Activated naive CD8-positive, alpha-beta T cell (primary cell): ENCODE results near the gene PATJ.
"Not testable (repeated sequence)": the region's sequence is repeated elsewhere in the genome, so short reads cannot be mapped to it uniquely, and the experiment has no call there.

Experiments used
- H3K27ac Mint-ChIP-seq: one replicate; pipeline ENCODE4 v1.8.0; 2021; ENCODE audit warnings: mixed read lengths
- H3K27me3 Mint-ChIP-seq: one replicate; pipeline ENCODE4 v1.8.0; 2021; ENCODE audit warnings: mixed read lengths
- H3K36me3 Mint-ChIP-seq: one replicate; pipeline ENCODE4 v1.8.0; 2021; ENCODE audit warnings: mixed read lengths
- H3K4me1 Mint-ChIP-seq: one replicate; pipeline ENCODE4 v1.8.0; 2021; ENCODE audit warnings: low read depth, mixed read lengths
- H3K4me3 Mint-ChIP-seq: one replicate; pipeline ENCODE4 v1.8.0; 2021; ENCODE audit warnings: mild to moderate bottlenecking, mixed read lengths
- H3K9me3 Mint-ChIP-seq: one replicate; pipeline ENCODE4 v1.8.0; 2021; ENCODE audit warnings: low read depth, mixed read lengths

Gene PATJ

DNA sequence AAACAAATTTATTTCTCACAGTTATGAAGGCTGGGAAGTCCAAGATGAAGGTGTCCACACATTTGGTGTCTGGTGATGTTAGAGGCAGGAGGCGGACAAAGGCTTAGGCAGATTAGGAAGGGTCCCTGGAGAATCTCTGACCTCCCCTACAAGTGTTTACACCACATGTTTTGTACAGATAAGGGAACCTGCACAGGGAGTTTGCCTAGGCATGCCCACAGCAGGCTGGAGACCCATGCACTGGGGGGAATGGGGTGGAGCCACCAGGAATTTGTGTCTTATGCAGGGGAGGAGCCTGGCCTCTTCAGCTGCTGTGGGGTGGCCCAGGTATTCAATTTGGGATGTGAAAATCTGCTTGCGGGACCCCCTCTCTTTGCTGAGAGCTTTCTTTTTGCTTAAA lies 131.3 kb downstream of the PATJ start:
- H3K36me3 Mint-ChIP-seq: peaks cover 23% of the 10 kb centered on the region
- no peak overlapping the region for H3K4me3 Mint-ChIP-seq
- H3K9me3 Mint-ChIP-seq: no peaks in the 10 kb centered on the region
- H3K27ac Mint-ChIP-seq: no peak overlapping the region
- no peaks in the 10 kb centered on the region for H3K27me3 Mint-ChIP-seq
- H3K4me1 Mint-ChIP-seq: no peaks in the 10 kb centered on the region

DNA sequence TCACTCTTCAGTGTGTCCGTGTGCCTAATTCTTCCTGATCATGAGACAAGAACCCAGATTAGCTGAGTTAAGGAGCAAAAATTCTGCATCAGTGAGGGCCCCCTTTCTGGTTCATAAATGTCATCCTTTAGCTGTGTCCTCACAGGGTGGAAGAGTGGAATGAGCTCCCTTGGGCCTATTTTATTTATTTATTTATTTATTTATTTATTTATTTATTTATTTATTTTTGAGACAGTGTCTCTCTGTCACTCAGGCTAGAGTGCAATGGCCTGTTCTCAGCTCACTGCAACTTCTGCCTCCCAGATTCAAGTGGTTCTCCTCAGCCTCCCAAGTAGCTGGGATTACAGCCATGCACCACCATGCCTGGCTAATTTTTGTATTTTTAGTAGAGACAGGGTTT lies 131.7 kb downstream of the PATJ start:
- H3K9me3 Mint-ChIP-seq: no peaks in the 10 kb centered on the region
- no peaks in the 10 kb centered on the region for H3K4me1 Mint-ChIP-seq
- H3K36me3 Mint-ChIP-seq: peaks cover 23% of the 10 kb centered on the region
- H3K27me3 Mint-ChIP-seq: no peaks in the 10 kb centered on the region
- H3K4me3 Mint-ChIP-seq: no peak overlapping the region
- H3K27ac Mint-ChIP-seq: no peak overlapping the region

DNA sequence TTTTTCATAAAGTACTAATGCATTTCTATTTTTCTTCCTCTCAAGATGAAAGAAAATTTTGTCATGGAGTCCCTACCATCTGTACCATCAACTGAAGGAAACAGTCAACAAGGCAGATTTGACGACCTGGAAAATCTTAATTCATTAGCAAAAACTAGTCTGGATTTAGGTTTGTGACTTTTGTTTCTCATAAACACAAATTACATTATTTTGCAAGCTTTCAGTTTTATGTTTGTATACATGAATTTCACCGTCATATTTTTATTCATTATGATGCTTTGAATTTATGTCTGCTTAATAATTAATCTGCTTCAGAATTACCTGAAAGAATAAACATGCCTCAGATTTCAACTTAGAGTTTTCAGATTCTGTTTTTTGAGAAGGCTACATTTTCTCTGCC lies 132.9 kb downstream of the PATJ start:
- Mint-ChIP-seq H3K36me3 (peaks cover 26% of the 10 kb centered on the region), H3K27me3 (no peaks in the 10 kb centered on the region), H3K4me1 (no peaks in the 10 kb centered on the region), H3K27ac (no peak overlapping the region), H3K9me3 (no peaks in the 10 kb centered on the region), H3K4me3 (no peak overlapping the region)

DNA sequence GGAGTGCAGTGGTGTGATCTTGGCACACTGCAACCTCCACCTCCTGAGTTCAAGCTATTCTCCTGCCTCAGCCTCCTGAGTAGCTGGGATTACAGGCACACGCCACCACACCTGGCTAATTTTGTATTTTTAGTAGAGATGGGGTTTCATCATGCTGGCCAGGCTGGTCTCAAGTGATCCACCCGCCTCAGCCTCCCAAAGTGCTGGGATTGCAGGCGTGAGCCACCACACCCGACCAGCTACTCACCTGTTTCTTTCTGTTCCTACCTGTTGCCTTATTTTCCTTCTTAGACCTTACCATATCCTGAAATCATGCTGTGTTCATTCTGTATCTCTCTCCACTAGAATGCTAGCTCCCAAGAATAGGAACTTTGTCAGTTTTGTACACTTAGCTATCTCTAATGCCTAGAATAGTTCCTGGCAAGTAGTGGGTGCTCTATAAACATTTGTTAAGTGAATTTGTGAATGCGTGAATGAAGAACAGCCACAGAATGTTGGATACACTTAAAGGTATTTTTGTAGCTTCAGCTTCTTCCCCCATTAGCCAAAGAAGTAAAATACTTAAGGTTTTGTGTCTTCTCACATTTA lies 137.7 kb downstream of the PATJ start:
- not testable (repeated sequence) for H3K4me1 Mint-ChIP-seq, H3K27ac Mint-ChIP-seq, H3K9me3 Mint-ChIP-seq, H3K27me3 Mint-ChIP-seq, H3K4me3 Mint-ChIP-seq
- H3K36me3 Mint-ChIP-seq: peaks cover 34% of the 10 kb centered on the region

DNA sequence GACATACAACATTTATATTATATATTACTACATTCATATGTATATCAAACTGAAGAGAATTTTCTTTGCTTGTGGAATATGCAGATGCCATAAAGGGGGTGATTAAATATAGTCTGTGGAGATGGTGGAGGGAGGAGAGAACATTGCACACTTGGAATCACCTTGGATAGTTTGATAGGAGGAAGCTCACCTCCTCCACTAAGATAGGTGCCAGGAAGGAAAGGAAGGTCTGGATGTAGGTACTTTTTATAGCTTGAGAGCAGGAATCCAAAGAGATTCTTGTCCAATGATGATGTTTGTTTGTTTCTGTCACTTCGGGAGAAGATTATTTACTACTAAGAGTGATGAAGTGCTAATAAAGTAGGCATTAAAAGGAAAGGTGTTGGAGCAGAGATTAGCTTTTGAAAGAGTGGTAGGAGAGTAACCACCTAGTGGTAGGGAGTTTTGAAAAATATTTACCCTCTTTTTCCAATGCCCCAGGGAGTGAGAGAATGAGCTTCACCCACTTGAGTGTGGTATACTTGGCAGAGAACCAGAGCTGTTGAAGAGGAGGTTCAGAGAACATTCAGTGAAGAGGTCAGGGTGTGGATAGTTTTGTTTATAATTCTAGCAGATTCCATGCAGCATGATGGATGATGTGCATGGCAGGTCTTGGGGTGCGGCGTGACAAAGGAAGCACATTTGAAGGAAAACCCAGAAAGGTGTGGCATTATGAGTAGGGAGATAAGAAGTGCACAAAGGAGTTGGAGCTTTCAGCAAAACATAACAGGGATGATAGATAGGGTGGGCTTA lies 145.0 kb downstream of the PATJ start:
- Mint-ChIP-seq H3K36me3 (peaks cover 32% of the 10 kb centered on the region), H3K27ac (no peak overlapping the region), H3K4me3 (no peak overlapping the region), H3K4me1 (no peaks in the 10 kb centered on the region), H3K9me3 (peaks cover 6% of the 10 kb centered on the region), H3K27me3 (no peaks in the 10 kb centered on the region)

DNA sequence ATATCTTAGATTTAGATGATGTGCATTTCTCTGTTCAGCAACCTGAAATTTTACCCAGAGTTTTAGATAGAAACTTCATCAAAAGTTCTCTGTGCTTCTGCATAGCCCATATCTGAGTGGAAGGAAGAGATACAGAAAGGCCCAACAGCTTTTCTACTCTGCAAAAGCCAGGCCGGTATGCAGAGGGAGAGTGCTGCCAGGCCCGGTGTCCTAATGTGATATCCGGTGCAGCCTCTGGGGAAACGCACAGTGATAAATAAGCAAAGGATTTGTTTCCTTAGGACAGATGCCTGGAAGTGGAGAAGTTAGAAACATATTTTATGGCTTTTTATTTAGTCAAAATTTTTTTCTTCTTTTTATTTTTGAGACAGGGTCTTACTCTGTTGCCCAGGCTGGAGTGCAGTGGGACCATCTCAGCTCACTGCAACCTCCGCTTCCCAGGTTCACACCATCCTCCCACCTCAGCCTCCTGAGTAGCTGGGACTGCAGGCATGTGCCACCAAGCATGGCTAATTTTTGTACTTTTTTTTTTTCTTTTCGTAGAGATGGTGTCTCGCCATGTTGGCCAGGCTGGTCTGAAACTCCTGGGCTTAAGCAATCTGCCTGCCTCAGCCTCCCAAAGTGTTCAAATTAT lies 145.8 kb downstream of the PATJ start:
- Mint-ChIP-seq H3K9me3 (peaks cover 6% of the 10 kb centered on the region), H3K4me1 (no peaks in the 10 kb centered on the region), H3K27me3 (no peaks in the 10 kb centered on the region), H3K27ac (no peak overlapping the region), H3K36me3 (peaks cover 27% of the 10 kb centered on the region), H3K4me3 (no peak overlapping the region)

DNA sequence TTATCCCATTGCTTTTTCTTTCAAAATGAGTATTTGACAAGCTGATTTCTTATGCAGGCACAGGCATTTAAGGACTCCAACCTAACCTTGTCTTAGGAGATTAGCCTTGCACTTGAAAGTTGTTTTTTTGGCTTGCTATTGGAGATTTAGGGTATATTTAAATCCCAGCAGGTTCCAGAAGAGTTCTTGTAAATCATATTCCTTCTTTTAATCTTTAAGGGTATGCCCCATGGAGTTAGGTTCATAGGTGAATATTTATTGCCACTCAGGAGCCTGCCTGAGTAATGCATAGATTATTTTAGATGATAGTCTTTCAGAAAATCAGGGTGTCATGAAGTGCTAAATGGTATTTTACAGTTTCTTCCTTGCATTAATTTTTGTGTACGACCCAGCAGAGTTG lies 146.5 kb downstream of the PATJ start:
- Mint-ChIP-seq H3K27me3 (no peaks in the 10 kb centered on the region), H3K4me3 (no peak overlapping the region), H3K36me3 (peaks cover 27% of the 10 kb centered on the region), H3K4me1 (no peaks in the 10 kb centered on the region), H3K27ac (no peak overlapping the region), H3K9me3 (peaks cover 6% of the 10 kb centered on the region)

DNA sequence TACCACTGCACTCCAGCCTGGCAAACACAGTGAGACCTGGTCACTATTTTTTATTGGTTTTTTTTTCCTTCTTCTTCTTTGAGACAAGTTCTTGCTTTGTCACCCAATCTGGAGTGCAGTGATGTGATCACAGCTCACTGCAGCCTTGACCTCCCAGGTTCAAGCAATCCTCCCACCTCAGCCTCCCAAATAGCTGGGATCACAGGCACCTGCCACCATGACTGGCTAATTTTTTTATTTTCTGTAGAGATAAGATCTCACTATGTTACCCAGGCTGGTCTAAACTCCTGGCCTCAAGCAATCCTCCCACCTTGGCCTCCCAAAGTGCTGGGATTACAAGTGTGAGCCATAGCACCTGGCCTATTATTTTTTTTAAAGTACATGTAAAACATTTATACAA lies 148.2 kb downstream of the PATJ start:
- peaks cover 29% of the 10 kb centered on the region for H3K36me3 Mint-ChIP-seq
- not testable (repeated sequence) for H3K27me3 Mint-ChIP-seq, H3K27ac Mint-ChIP-seq, H3K4me3 Mint-ChIP-seq, H3K9me3 Mint-ChIP-seq, H3K4me1 Mint-ChIP-seq

DNA sequence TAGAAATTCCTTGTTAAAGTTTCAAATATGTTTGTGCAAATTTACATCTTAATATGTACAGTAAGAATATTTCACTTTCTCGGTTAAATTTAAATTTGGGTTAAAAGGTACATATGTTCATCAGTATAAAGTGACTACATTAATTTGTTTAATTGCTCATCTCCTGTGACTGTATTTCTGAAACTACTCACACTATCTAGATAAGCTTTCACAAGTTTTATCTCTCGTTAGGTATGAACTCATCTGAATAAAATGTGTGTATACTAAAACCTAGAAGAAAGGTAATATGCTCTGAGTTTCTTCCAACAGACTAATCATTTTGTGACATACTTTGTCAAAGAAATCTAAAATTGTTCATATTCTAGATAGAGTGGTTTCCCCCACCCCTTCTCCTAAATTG lies 150.7 kb downstream of the PATJ start:
- Mint-ChIP-seq H3K4me3 (no peak overlapping the region), H3K27me3 (no peaks in the 10 kb centered on the region), H3K4me1 (no peaks in the 10 kb centered on the region), H3K36me3 (peaks cover 25% of the 10 kb centered on the region), H3K27ac (no peak overlapping the region), H3K9me3 (no peaks in the 10 kb centered on the region)

DNA sequence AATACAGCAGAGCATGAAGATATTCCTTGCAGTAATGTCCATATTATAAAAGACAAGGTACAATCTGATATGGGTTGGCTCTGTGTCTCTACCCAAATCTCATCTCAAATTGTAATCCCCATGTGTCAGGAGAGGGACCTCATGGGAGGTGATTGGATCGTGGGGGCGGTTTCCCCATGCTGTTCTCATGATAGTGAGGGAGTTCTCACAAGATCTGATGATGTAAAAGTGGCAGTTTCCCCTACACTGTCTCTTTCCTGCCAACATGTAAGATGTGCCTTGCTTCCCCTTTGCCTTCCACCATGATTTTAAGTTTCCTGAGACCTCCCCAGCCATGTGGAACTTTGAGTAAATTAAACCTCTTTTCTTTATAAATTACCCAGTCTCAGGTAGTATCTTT lies 152.0 kb downstream of the PATJ start:
- not testable (repeated sequence) for H3K9me3 Mint-ChIP-seq, H3K27ac Mint-ChIP-seq, H3K4me1 Mint-ChIP-seq, H3K4me3 Mint-ChIP-seq, H3K27me3 Mint-ChIP-seq
- peaks cover 25% of the 10 kb centered on the region for H3K36me3 Mint-ChIP-seq

DNA sequence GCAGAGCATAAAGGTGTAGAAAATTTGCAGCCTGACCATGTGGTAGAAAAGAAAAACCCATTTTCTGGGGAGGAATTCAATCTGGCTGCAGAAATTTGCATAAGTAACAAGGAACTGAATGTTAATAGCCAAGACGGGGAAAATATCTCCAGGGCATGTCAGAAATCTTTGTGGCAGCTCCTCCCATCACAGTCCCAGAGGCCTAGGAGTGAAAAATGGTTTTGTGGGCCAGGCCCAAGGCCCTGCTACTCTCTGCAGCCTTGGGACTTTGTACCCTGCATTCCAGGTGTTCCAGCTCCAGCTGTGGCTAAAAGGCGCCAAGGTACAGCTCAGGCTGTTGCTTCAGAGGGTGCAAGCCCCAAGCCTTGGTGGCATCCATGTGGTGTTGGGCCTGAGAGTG lies 152.9 kb downstream of the PATJ start:
- Mint-ChIP-seq H3K27me3 (no peaks in the 10 kb centered on the region), H3K27ac (no peak overlapping the region), H3K9me3 (no peaks in the 10 kb centered on the region), H3K4me3 (no peak overlapping the region), H3K4me1 (no peaks in the 10 kb centered on the region), H3K36me3 (peaks cover 28% of the 10 kb centered on the region)

DNA sequence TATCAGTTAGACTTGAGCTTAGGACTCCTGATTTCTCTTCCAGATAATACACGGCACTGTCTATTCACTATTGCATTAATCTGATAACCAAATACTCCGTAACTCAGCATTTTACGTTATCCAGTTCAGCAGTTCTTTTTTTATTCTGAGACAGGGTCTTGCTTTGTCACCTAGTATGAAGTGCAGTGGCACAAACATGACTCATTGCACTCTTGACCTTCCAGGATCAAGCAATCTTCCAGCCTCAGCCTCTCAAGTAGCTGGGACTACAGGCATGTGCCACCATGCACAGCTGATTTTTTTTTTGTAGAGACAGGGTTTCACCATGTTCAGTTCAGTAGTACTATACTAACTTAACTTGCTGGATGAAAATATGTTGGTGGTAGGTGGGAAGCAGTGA lies 156.4 kb downstream of the PATJ start:
- Mint-ChIP-seq H3K27ac (no peak overlapping the region), H3K27me3 (no peaks in the 10 kb centered on the region), H3K4me1 (no peaks in the 10 kb centered on the region), H3K4me3 (no peak overlapping the region), H3K9me3 (no peaks in the 10 kb centered on the region), H3K36me3 (peaks cover 35% of the 10 kb centered on the region)

DNA sequence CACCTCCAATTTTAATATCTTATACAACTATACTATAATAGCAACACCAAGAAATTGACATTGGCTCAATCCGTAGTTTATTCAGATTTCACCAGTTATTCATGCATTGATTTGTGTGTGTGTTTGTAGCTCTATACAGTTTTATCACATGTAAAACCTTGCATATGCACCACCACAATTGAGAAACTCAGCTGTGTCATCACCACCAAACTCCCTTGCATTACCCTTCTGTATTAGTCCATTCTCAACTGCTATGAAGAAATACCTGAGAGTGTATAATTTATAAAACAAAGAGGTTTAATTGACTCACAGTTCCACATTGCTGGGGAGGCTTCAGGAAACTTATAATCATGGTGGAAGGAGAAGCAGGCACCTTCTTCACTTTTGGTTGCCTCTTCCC lies 162.1 kb downstream of the PATJ start:
- Mint-ChIP-seq H3K27me3 (no peaks in the 10 kb centered on the region), H3K9me3 (no peaks in the 10 kb centered on the region), H3K36me3 (peaks cover 27% of the 10 kb centered on the region), H3K4me3 (no peak overlapping the region), H3K4me1 (no peaks in the 10 kb centered on the region), H3K27ac (no peak overlapping the region)

DNA sequence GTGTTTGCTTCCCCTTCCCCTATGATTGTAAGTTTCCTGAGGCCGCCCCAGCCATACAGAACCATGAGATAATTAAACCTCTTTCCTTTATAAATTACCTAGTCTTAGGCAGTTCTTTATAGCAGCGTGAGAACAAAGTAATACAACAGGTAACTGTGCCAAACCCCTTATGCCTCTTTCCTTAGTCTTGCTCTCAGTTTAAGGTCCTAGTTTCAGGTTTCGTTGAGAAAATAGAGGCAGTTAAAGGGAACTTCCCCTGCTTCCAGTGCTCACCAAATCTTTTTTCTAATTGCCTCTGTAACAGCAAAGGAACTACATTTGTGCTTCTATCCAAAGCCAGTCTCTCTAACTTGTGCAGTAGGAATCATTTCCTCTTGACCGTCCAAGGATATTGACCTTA lies 164.8 kb downstream of the PATJ start:
- Mint-ChIP-seq H3K4me1 (no peaks in the 10 kb centered on the region), H3K27ac (no peak overlapping the region), H3K9me3 (no peaks in the 10 kb centered on the region), H3K36me3 (peaks cover 19% of the 10 kb centered on the region), H3K27me3 (no peaks in the 10 kb centered on the region), H3K4me3 (no peak overlapping the region)

DNA sequence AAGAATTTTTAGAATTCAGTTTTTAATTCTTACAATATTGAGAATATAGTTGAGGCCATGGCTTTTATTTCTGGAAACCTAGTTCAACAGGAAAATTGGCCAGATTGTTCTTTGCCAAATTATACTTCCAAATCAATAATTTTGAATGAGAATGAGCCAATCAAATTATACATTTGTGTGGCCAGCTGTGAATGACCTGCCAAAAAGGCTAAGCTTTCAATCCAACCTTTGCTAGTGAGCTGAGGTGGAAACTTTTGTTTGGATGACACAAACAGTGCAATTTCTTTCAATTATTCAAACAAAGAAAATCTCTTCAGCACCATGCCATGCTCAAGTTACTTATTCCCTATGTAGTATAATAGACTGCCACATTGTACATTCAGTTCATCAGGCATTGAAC lies 167.8 kb downstream of the PATJ start:
- Mint-ChIP-seq H3K4me3 (no peak overlapping the region), H3K27ac (no peak overlapping the region), H3K9me3 (no peaks in the 10 kb centered on the region), H3K27me3 (no peaks in the 10 kb centered on the region), H3K36me3 (peaks cover 21% of the 10 kb centered on the region), H3K4me1 (no peaks in the 10 kb centered on the region)
